GM19455 (cell line): ENCODE measurements around the gene SERPINB2.
A peak's percentile ranks its signal among the peaks of the same experiment; 100 is the strongest.

Source experiments
- ATAC-seq: cut with Tn5 transposase; IDR thresholded peaks from one replicate; pipeline ENCODE4 v1.9.1; 2021; ENCODE audit not compliant: unreplicated experiment

Gene SERPINB2

DNA sequence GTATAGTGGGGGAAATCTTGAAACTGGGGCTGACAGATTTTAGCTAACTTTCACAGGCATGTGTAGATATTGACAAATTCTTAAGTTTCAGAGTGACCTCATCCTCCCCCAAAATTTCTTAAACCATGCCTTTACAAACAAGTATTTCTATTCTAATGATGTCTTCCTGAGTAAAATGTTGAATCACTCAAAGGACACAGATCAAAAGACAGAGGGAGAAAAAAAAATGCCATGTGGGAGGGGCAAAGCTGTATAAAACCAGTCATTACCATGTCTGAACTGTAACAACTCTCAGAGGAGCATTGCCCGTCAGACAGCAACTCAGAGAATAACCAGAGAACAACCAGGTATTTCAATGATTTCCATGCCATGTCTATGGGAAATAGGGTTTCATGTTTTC is at the start of gene SERPINB2:
SERPINB2 (plus strand) TSS at position 282 of the 400 bp plus-strand sequence. CDS start 3,740 bp downstream, outside the sequence.
- ATAC-seq = no peak

DNA sequence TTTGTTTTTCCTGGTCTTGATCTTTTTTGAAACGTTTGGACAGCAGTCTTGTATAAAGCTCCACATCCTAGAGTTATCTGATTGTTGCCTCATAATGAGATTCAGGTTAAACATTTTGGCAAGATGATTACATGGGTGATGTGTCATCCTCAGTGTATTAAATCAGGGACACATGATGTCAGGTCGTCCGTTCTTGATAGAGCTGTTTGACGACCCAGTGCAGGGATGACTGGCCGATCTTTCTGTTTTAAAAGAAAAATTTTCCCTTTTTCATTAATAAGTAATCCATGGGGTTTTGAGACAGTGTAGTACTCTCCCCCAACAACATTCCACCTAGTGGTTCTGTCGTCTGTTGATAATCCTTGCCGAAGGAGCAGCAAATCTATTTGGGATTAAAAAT is 44.5 kb upstream of the SERPINB2 start:
- ATAC-seq = no peak

- peak; percentile 62 for ATAC-seq
Measured at GRCh38 chr18:63844254-63844653, 43.3 kb upstream of the SERPINB2 start.

DNA sequence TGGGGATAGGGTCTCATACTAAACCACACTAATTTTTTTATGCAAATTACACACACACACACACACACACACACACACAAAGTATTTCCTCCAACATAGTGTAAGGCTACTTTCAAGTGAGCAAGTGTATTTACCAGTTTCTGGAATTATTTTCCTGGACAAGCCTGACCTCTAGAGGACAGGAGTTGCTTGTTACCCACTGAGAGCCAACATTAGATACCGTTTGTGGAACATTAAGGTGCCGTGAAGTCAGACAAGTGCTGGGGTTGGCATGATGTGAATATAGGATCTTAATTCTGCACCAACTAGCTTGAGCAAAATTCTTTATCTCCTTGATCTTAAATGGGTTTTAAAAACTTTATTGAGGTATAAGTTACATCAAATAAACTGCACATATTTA is 39.3 kb upstream of the SERPINB2 start:
- ATAC-seq = no peak

- ATAC-seq = no peak
Measured at GRCh38 chr18:63850020-63850419, 37.5 kb upstream of the SERPINB2 start.

- ATAC-seq = no peak
Measured at GRCh38 chr18:63850636-63851035, 36.9 kb upstream of the SERPINB2 start.

- ATAC-seq = no peak
Measured at GRCh38 chr18:63858456-63858855, 29.0 kb upstream of the SERPINB2 start.

DNA sequence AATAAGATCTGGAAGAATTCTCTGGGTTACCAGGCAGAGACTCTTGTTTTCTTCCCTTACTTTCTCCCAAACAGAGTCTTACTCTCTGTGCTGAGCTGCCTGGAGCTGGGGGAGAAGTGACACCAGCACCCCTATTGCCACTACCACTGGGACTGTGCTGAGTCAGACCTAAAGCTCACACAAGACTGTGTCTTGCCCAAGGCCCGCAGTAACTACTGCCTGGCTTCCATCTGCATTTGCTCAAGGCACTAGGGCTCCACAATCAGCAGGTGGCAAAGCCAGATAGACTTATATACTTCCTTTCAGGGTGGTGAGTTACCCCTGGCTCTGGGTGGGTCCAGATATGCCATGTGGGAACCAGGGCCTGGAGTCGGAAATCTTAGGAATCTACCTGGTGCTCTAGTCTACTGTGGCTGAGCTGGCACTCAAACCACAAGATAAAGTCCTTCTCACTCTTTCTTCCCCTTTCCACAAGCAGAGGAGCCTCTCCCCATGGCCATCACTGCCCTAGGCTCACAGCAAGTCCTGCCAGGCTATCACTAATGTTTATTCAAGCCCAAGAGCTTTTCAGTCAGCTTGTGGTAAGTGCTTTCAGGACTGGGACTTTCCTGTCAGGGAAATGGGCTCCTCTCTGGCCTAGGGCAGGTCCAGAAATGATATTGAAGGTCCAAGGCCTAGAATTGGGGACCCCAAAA is 27.6 kb upstream of the SERPINB2 start:
- no peak for ATAC-seq

DNA sequence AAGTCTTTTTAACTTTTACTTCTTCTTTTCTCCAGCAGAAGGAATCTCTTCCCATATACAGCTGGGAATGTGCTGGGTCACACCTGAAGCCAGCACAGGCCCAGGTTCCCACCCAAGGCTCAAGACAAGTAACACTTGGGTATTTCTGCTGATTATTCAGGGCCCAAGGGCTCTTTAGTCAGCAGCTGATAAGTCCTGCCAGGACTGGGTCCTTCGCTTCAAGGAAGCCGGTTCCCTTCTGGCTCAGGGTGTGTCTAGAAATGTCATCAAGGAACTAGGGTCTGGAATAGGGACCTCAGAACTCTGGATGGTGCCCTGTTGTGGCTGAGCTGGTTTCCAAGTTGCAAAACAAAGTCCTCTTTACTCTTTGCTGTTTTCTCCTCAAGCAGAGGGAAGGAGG is 27.0 kb upstream of the SERPINB2 start:
- ATAC-seq = no peak

DNA sequence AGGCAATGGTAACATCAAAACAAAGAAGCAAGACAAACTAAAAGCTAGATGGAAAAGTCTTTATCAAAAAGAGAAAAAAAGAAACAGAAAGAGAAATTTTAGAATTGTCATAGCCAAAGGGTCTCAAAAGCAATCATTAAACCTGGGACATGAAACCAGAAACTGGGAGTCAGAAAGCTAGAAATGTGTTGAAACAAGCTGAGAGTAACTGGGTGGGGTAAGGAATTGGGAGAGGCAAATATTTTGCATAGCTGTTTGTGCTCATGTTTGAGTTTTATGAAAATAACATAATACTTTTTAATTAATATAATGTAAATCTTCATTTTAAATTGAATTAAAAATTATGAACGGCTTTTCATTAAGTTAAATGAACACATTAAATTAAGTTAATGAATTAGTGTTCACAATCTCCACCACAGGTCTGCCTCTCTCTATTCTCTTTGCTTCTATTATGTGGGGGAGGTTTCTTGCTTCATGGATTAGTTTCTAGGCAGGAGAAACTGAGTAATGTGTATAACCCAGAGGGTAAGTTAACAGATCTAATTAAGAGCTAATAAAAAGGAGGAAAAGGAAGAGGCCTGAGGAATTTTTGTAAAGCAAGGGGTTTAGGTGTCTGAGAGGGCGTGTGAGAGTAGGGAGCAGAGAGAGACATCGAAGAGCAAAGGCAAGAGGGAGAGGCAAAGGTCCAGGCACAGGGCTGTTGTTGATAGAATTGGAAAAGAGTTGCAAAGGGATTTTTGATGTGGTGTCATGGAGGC is 20.0 kb upstream of the SERPINB2 start:
- no peak for ATAC-seq

GRCh38 chr18:63868546-63868945 is 19.0 kb upstream of the SERPINB2 start:
- no peak for ATAC-seq

- no peak for ATAC-seq
Measured at GRCh38 chr18:63869374-63869773, 18.1 kb upstream of the SERPINB2 start.

DNA sequence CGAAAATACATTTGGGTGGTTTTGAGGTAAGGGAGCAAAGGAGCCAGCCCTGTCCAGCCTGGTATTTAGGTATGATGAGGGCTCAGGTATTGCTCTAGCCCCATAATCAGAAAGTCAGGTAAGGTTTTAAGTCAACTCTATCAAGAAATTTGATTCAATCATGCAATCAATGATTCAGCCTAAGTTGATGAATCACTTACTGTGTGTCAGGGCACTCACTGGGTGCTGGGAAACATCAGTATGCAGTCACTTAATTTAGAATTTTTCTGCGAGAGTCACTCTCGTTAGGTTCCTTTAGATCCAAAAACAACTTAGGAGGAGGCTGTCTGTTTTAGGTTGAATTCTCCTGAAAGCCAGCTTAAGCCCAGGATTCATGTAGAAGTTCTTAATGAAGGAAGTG is 17.7 kb upstream of the SERPINB2 start:
- ATAC-seq = no peak

DNA sequence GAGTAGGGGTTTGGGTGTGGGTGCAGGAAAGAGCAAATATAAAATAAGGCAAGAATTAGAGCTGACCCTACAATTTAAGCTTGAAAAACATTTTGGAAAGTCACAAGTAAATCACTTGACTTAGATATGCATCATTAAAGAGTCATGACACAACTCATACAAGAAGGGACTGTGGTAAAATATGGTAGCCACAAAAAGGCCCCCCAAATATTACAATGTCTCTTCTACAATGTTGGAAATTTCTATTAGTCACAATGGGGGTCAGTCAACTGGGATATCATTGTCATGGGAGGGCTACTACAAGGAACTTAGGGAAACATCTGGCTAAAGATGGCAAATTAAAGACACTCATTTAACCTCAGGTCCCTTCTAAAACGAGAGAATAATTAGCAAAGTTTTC is 15.7 kb upstream of the SERPINB2 start:
- no peak for ATAC-seq

GRCh38 chr18:63872586-63872985 is 14.9 kb upstream of the SERPINB2 start:
- no peak for ATAC-seq

GRCh38 chr18:63878343-63878742 is 9.2 kb upstream of the SERPINB2 start:
- no peak for ATAC-seq

DNA sequence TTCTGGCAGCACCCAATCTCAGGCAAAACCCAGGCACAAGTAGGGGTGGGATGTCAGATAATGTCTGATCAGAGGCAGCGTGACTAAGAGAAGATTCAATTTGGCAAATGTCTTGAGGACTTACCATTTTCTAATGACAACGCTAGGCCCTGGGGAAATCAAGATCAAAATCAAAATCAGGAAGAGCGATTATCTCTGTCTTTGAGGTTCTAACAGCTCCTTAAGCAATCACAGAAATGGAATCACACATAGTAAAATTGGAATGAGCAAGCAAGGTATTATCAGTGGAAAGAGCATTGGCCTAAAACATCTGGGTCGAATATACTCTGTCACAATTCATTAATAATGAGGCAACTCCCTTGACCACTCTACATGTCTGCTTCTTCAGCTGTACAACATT is 8.6 kb upstream of the SERPINB2 start:
- no peak for ATAC-seq

DNA sequence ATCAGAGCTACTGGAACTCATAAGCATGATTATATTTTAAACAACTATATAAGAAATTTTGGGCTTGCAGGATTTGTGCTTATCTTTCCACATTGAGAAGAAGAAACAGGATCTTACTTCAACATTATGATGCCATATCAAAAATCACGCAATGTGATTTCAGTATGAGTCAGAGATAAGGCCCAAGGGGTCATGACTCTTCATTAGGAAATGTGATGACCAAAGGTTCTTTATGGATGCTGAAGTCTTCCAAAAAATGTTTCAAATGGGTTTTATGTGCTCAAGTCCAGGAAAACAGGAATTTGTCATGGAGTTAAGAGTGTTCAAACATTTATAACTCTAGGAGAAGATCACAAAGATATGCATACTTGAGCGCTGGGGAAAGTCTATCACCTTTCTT is 7.8 kb upstream of the SERPINB2 start:
- no peak for ATAC-seq

DNA sequence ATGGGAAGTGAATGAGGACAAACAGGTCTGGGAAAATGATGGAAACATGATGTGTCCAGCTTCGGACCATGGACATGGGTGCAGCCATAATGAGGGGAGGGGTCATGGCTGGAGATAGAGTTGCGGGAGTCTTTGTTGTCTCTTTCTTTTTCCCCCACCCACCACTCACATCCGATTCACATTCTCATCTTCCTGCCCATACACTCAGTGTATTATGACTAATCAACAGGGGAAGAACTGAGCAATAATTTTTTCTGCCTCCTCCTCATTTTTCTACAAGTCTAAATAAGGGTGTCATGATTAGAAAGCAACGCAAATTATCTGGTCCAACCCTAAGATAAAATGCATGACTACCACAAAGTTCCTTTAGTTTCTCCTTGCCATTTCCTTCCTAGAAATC is 5.7 kb upstream of the SERPINB2 start:
- no peak for ATAC-seq

DNA sequence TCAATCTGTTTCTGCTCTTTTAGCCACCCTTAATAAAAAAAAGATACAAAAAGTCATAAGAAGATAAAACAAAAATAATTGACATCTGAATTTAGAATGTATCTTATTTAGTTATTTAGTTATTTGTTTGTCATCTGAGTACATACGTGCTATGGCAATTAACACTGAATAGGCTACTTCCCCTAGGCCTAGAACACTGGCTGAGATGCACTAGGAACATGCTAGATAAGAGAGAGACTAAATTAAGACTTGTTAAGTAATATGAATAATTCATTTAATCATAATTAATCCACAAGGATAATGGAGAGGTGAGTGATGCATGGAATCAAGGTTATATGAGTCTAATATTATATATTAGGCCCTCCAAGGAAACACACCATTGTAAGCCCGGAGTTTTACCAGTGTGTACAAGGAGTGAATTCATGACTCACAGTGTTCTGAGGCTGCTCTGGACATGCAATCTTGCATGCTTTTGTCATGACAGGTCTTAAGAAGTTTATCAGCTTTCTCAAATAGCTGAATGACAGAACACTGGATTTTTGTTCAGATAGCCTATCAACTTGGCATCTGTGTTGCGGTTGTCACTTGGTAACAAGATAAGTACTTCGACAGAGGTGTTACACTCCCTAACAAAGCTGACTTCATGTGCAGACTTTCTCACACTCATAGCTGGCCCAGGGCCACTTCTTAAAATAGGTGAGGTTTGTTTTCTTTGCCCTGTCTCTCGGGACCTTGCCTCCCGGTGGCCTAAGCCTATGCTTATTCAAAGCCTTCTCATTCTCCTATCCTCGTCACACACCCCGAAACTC is 5.0 kb upstream of the SERPINB2 start:
- ATAC-seq = no peak

DNA sequence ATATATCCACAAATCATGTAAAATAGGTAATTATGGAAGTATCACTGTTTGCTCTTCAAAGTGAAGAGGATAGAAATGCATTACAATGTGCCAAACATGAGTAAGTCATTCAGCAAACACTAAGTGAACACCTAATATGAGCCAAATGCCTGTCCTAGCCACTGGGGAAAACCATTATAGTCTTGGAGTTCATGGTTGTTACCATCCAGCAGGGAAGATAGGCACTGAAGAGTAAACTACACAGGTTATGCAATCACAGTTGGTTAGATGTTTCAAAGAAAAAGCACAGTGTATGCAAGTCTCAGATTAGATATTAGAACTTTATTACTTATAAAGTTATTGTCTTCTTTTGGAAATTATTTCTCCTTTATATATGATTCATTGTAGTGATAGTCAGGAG is 3.9 kb upstream of the SERPINB2 start:
- ATAC-seq = no peak
